ENCODE data around the gene TMEM247.
"Not testable (repeated sequence)": the region's sequence is repeated elsewhere in the genome, so short reads cannot be mapped to it uniquely, and the experiment has no call there.

The TMEM247 gene

DNA sequence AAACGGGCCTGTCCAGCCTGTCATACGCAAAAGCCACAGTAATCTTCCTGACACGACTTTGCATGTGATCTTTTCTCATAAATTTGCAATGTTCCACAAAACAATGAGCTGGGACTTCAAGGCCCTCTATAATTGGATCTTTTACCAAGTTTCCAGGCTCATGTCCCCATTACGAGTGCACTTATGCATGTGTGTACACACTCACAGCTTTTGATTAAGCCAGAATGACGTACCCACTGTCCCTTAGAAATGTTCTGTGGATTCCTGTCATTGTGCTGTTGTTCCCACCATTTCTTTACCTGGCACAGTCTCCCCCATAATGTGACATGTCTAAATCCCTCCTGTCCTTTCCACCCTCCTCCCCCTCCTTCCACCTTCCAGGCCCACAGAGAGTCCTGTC is 19.7 kb upstream of the TMEM247 start:
- DNase-seq: no peak

DNA sequence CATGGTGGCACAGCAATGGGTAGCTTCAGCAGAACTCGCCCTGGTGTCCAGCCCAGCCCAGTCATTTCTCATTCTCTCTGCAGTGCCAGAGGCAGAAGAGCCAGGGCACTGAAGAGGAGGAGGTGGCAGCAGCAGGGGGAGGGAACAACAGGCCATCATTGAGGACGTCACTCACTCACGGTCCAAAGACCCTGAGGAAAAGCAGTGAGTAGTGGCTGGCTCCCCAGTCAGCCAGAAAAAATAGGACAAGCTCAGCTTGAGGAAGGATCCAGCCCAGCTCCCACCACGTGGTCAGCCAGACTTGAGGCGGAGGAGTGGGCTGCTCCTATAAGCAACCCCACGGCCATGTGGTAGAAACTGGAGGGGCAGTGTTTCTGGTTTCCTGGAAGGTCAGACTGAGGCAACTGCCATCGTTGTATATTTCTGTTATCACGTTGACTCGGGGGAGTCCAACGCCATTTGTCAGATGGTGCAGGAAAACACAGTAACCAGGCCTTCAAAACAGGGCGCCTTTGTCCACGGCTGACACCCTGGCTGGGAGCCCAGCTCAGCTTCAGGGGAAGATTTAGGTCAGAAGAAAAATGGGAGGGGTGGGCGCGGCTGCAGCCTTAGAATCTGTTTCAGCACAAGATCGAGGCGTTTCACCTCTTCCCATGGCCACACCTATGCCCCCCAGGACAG is 19.0 kb upstream of the TMEM247 start:
- DNase-seq: no peak

GRCh38 chr2:46461011-46461674 is 18.2 kb upstream of the TMEM247 start:
- DNase-seq: peak; percentile 58

DNA sequence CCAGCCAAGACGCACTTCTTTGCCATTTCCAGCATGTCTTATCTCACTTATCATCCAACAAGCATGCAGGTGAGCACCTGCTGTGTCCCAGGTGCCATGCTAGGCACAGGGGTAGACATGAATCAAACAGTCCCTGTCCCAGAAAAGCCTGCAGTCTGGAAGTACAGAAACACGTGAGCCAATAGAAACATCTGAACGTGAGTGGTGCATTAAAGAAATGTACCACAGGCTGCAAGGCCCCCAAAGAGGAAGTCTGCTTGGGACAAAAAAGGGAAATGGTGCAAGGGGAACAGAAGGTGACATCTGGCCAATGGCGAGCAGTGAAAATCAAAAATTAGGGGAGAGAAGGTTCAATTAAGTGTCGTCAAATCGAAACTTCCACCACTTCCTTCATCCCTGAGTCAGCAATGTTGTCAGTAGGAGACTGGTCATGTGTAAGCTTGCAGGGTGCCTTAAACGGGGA is 17.6 kb upstream of the TMEM247 start:
- DNase-seq: no peak

DNA sequence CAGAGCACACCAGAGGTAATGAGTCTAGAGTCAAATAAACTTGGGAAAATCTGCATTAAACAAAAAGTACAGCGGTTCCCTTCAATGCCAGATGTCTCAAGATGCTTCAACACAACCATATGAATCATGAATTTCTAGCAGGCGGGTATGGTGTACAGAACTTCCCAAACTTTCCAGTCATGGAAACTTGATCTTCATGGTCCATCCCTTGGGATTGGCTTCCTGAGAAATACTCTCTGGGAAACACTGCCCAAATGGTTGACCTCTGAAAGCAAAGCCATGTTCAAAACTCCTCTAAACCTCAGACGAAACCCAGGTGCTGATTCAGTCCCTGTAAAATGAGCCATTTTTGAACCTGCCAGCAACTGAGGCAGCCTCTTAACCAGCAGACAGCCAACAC is 16.4 kb upstream of the TMEM247 start:
- DNase-seq: no peak

DNA sequence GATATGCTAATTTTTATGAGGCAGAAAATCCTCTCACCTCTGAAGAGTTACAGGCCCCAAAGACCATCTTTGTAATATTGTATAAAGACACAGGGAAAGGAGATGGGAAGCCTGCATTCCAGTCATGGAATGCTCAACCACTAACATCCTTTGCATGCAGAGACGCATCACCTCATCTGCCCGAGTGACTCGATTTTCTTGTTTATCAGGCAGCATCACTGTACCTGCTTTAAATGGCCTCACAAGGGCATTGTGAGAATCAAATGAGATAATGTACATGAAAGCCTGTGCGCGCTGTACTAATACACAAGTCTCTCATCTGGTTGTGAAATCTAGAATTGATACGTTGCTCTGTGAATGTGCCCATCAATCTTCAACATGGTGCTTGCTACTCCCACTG is 10.2 kb upstream of the TMEM247 start:
- no peak for DNase-seq

DNA sequence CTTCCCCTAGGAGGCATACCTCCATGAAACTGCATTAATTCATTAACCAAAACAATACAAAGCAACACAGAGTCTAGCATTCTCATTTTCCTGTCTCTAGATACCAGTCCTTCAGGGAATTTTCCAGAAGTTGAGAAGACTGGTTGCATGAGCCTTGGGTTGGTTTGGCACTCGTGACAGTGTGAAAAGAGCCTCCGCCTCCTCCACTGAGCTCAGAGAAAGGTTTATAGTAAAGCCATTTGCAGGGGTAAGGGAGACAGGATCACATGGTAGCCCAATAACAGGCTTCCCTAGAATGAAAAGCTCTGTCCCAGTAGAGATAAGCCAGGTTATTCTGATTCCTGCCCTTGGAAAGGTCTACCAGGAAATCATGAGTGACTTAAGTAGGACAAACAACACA is 9.7 kb upstream of the TMEM247 start:
- DNase-seq: no peak

DNA sequence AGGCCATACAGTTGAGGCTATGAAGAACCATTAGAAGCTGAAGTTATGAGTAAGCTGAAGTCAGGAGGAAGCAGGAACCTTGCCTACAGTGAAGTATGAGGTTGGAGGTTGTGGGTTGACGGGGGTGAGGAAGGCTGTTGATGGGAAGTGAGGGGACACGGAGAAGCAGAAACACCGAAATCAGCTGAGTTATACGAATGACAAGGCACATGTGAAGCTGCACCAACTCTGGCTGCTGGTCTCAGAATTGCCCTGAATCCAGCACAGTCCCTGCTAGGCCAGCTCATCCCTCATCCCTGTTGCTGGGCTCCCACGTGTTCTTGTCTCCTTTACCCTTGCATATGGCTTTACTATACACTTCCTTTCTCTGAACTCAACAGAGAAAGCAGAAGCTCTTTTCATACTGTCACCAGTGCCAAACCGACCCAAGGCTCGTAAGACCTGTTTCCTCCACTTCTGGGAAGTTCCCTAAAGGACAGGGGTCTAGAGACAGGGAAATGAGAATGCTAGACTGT is 9.2 kb upstream of the TMEM247 start:
- no peak for DNase-seq

- no peak for DNase-seq
Observed at GRCh38 chr2:46471019-46471583, 8.3 kb upstream of the TMEM247 start.

- DNase-seq: no peak
Observed at GRCh38 chr2:46471697-46472096, 7.7 kb upstream of the TMEM247 start.

DNA sequence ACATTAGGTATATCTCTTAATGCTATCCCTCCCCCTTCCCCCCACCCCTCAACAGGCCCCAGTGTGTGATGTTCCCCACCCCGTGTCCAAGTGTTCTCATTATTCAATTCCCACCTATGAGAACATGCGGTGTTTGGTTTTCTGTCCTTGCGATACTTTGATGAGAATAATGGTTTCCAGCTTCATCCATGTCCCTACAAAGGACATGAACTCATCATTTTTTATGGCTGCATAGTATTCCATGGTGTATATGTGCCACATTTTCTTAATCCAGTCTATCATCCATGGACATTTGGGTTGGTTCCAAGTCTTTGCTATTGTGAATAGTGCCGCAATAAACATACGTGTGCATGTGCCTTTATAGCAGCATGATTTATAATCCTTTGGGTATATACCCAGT is 7.2 kb upstream of the TMEM247 start:
- not testable (repeated sequence) for DNase-seq

GRCh38 chr2:46477462-46477861 is 1.9 kb upstream of the TMEM247 start:
- DNase-seq: not testable (repeated sequence)

DNA sequence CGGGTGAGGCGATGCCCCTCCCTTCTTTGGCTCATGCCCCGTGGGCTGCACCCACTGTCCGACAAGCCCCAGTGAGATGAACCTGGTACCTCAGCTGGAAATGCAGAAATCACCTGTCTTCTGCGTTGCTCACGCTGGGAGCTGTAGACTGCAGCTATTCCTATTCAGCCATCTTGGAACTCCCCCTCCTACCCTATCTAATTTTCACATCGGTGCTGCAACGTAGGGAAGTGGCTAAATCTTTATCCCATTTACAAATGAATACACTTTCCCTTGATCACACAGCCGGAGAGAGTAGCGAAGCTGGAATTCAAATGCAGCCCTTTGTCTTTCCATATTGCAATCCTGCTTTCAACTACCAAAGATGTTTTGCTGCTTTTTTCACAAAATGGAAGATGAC is 1.4 kb upstream of the TMEM247 start:
- DNase-seq: no peak

GRCh38 chr2:46480562-46480961 is 1.2 kb downstream of the TMEM247 start:
- DNase-seq: no peak

GRCh38 chr2:46481198-46482193 is 2.1 kb downstream of the TMEM247 start:
- no peak for DNase-seq

GRCh38 chr2:46482490-46482889 is 3.1 kb downstream of the TMEM247 start:
- no peak for DNase-seq

GRCh38 chr2:46485002-46485401 is 5.6 kb downstream of the TMEM247 start:
- no peak for DNase-seq

GRCh38 chr2:46486436-46486835 is 7.1 kb downstream of the TMEM247 start:
- no peak for DNase-seq

- DNase-seq: no peak
Observed at GRCh38 chr2:46487667-46488335, 8.4 kb downstream of the TMEM247 start.

DNA sequence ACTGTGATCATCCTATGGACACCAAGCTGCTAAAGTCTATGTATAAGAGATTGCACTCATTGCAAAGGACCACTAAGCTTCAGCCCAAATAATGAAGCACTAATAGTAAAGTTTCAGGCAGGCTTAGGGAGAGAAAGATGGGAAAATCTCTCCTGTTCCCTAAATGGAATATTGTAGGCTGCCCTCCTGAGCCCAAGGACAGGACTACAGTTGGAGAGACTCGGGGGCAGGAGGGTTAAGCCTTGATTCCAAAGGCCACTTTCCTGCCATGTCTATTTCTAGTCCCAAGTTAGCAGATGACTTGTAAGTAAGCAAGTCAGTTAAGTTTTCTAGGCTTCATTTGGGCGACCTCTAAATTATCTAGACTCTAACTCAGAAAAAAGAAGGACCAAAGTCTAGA is 9.0 kb downstream of the TMEM247 start:
- DNase-seq: no peak

- no peak for DNase-seq
Observed at GRCh38 chr2:46489423-46490174, 10.2 kb downstream of the TMEM247 start.

Measured in effector CD8-positive, alpha-beta T cell (primary cell).